ENCODE data around the gene PHYHIPL. TPM values are rescaled to one million over a fixed set of nuclear protein-coding genes. Genes with fewer than 3 reads are reported as not detected.

PHYHIPL gene
- total and polyA plus RNA-seq, 8 donors, result 0.12 to 5.9 (median 0.35) TPM; not detected in 3

GRCh38 chr10:59252491-59252890 lies 76.0 kb downstream of the PHYHIPL start:
- Histone ChIP-seq H3K4me3 (no peak overlapping the region), H3K27me3 (no peaks in the 10 kb centered on the region), H3K27ac (no peak overlapping the region), H3K36me3 (peaks cover 0 to 18% (median 10%) of the 10 kb centered on the region in 4 donors), H3K9me3 (no peaks in the 10 kb centered on the region), H3K4me1 (no peaks in the 10 kb centered on the region)
- TF ChIP-seq EP300 (IDR thresholded peaks at IDR 0.05) (no peak), POLR2AphosphoS5 (IDR thresholded peaks at IDR 0.05) (no peak), POLR2A (IDR thresholded peaks at IDR 0.05) (no peak), CTCF (IDR thresholded peaks at IDR 0.05) (no peak)
- no peak for DNase-seq
- intact Hi-C loops (cut with DNase I; ENCODE audit: low total_unique reads), result no loop called here

GRCh38 chr10:59255463-59255862 lies 79.0 kb downstream of the PHYHIPL start:
- Histone ChIP-seq H3K27ac (no peak overlapping the region), H3K4me3 (no peak overlapping the region), H3K4me1 (no peaks in the 10 kb centered on the region), H3K9me3 (no peaks in the 10 kb centered on the region), H3K27me3 (no peaks in the 10 kb centered on the region), H3K36me3 (peaks cover 0 to 18% (median 10%) of the 10 kb centered on the region in 4 donors)
- intact Hi-C loops (cut with DNase I; ENCODE audit: low total_unique reads), result no loop called here
- WGBS, 5 donors, result 88 to 97% (median 89%) methylated on average over 1 of the region's 1 CpG
- TF ChIP-seq POLR2AphosphoS5 (IDR thresholded peaks at IDR 0.05) (no peak), EP300 (IDR thresholded peaks at IDR 0.05) (no peak), CTCF (IDR thresholded peaks at IDR 0.05) (no peak), POLR2A (IDR thresholded peaks at IDR 0.05) (no peak)
- no peak for DNase-seq

- 70 to 94% (median 74%) methylated on average over 1 of the region's 1 CpG for WGBS, 5 donors
- no peaks in the 10 kb centered on the region for H3K9me3 ChIP-seq
- H3K27ac ChIP-seq, result no peak overlapping the region
- DNase-seq, result no peak
- intact Hi-C loops (cut with DNase I; ENCODE audit: low total_unique reads), result no loop called here
- no peak for TF ChIP-seq CTCF (IDR thresholded peaks at IDR 0.05)
- H3K27me3 ChIP-seq, result no peaks in the 10 kb centered on the region
- H3K4me1 ChIP-seq, result no peaks in the 10 kb centered on the region
- no peak overlapping the region for H3K4me3 ChIP-seq
- peaks cover 0 to 16% (median 7%) of the 10 kb centered on the region in 4 donors for H3K36me3 ChIP-seq
These were observed 80.8 kb downstream of the PHYHIPL start for GRCh38 chr10:59257224-59257623.

- Histone ChIP-seq H3K4me3 (no peak overlapping the region), H3K36me3 (peaks cover 0 to 3% (median 0%) of the 10 kb centered on the region in 4 donors), H3K27ac (no peak overlapping the region), H3K4me1 (no peaks in the 10 kb centered on the region), H3K9me3 (no peaks in the 10 kb centered on the region), H3K27me3 (no peaks in the 10 kb centered on the region)
- no peak for DNase-seq
- intact Hi-C loops (cut with DNase I; ENCODE audit: low total_unique reads), result no loop called here
- 87 to 97% (median 93%) methylated on average over 1 of the region's 1 CpG for WGBS, 5 donors
- TF ChIP-seq CTCF (IDR thresholded peaks at IDR 0.05) (no peak), EP300 (IDR thresholded peaks at IDR 0.05) (no peak), POLR2A (IDR thresholded peaks at IDR 0.05) (no peak), POLR2AphosphoS5 (IDR thresholded peaks at IDR 0.05) (no peak)
These were observed 82.4 kb downstream of the PHYHIPL start for GRCh38 chr10:59258890-59259289.

Data from stomach (tissue), 9 donors.